Embryonic facial prominence (tissue), 1 donor: ENCODE results near the gene CCDC187.

Experiments
- DNase-seq: peaks from one replicate; pipeline ENCODE4 v3.0.0-alpha.2; 2016; ENCODE audit errors: extremely low spot score

CCDC187 gene

GRCh38 chr9:136339173-136339957, 35.5 kb upstream of the CCDC187 start:
- no peak for DNase-seq

- DNase-seq = no peak
Observed at GRCh38 chr9:136338511-136338910, 34.6 kb upstream of the CCDC187 start.

- no peak for DNase-seq
Observed at GRCh38 chr9:136337416-136338395, 33.8 kb upstream of the CCDC187 start.

- no peak for DNase-seq
Observed at GRCh38 chr9:136336881-136337280, 33.0 kb upstream of the CCDC187 start.

GRCh38 chr9:136336156-136336870, 32.4 kb upstream of the CCDC187 start:
- no peak for DNase-seq

GRCh38 chr9:136335296-136336155, 31.6 kb upstream of the CCDC187 start:
- no peak for DNase-seq

- no peak for DNase-seq
Observed at GRCh38 chr9:136334541-136334940, 30.6 kb upstream of the CCDC187 start.

GRCh38 chr9:136333486-136333885, 29.6 kb upstream of the CCDC187 start:
- DNase-seq = no peak

- DNase-seq = no peak
Observed at GRCh38 chr9:136333045-136333444, 29.2 kb upstream of the CCDC187 start.

GRCh38 chr9:136332482-136332983, 28.6 kb upstream of the CCDC187 start:
- no peak for DNase-seq

- DNase-seq = no peak
Observed at GRCh38 chr9:136331556-136332481, 27.9 kb upstream of the CCDC187 start.

- no peak for DNase-seq
Observed at GRCh38 chr9:136331030-136331429, 27.1 kb upstream of the CCDC187 start.

- no peak for DNase-seq
Observed at GRCh38 chr9:136330406-136330990, 26.6 kb upstream of the CCDC187 start.

GRCh38 chr9:136329636-136330405, 25.9 kb upstream of the CCDC187 start:
- DNase-seq = no peak

GRCh38 chr9:136329211-136329627, 25.3 kb upstream of the CCDC187 start:
- no peak for DNase-seq

GRCh38 chr9:136328622-136329041, 24.7 kb upstream of the CCDC187 start:
- DNase-seq = peak; percentile 46

- DNase-seq = no peak
Observed at GRCh38 chr9:136328011-136328621, 24.2 kb upstream of the CCDC187 start.
